GM19238 (cell line): ENCODE results near the gene EXOC6B.
"Not testable (repeated sequence)": the region's sequence is repeated elsewhere in the genome, so short reads cannot be mapped to it uniquely, and the experiment has no call there.

Source experiments
- DNase-seq: peaks from one replicate; pipeline ENCODE4 v3.0.0; 2011; ENCODE audit warnings: low spot score; ENCODE audit not compliant: insufficient read length

EXOC6B gene

DNA sequence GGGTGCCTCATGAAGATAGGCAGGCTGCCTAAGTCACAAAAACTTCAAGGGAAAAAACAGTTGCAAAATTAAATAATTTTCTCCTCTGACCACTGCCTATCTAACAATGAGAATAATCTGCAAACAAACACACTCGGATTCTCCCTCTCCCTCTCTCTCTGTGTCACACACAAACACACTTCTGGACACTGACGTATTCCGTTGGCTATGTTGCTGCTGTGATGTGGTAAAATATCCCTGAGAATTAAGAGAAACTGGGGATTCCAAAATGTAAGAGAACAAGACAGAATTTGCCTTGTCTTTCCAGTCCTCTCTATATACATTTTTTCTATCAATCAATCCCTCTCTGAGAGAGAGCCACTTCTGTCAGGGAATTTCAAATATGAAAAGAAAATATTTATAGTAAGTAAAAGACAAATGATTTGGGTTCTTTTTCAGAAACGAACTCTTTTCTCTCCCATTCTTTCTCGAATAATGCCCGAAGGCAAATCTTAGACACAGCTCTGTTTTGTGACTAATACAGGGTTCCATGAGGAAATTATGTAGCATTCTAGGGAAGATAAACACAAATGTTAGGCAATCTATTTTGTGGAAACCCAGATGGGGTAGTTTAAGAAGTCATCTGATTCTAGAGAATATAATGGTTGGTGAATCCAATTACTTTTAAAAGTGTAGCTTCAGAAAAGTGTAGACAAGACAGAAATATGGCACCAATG lies 367.9 kb downstream of the EXOC6B start:
- no peak for DNase-seq

DNA sequence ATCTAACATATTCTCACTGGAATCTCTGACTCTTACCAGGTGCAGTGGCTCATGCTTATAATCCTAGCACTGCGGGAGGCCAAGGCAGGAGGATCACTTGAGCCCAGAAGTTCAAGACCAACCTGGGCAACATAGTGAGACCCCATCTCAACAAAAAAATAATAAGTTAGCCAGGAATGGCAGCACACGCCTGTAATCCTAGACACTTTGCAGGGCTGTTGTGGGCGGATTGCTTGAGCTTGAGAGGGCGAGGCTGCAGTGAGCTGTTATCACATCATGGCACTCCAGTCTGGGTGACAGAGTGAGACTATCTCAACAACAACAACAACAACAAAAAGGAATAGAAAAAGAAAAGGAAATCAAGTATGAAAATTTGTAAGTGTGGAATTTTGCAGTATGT lies 371.6 kb downstream of the EXOC6B start:
- no peak for DNase-seq

DNA sequence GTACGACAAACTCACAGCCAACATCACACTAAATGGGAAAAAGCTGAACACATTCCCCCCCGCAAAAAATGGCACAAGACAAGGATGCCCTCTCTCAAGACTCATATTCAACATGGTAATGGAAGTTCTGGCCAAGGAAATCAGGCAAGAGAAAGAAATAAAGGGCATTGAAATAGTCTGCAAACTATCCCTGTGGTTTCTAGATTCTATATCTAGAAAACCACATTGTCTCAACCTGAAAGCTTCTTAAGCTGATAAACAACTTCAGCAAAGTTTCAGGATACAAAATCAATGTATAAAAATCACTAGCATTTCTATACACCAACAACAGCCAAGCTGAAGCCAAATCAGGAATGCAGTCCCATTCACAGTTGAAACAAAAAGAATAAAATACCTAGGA lies 383.6 kb downstream of the EXOC6B start:
- DNase-seq: no peak

DNA sequence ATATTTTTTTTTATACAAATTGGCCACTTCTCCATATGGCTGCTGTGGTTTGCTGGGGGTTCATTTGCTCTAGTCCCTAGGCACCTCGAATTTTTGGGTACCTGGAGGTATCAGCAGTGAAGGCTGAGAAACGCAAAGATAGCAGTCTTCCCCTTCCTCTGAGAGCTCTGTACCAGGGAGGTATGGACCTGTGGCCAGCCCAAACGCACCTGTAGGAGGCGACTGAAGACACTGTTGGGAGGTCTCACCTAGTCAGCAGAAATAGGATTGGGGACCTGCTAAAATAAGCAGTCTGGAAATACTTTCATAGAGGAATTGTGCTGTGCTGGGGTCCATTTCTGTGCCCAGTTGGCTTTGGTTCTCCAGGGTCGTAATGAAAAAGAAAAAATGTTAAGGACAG lies 385.9 kb downstream of the EXOC6B start:
- DNase-seq: no peak

DNA sequence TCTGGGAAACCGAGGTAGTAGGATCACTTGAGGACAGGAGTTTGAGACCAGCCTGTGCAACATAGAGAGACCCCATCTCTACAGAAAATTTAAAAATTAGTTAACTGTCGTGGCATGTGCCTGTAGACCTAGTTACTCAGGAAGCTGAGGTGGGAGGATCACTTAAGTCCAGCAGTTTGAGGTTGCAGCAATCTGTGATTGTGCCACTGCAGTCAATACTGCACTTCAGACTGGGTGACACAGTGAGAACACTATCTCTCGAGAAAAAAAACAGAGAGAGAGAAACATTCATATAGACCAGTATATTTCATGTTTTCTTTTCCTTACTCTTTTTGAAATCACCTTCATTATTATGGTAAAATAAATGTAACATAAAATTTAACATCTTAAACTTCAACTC lies 387.5 kb downstream of the EXOC6B start:
- DNase-seq: no peak

DNA sequence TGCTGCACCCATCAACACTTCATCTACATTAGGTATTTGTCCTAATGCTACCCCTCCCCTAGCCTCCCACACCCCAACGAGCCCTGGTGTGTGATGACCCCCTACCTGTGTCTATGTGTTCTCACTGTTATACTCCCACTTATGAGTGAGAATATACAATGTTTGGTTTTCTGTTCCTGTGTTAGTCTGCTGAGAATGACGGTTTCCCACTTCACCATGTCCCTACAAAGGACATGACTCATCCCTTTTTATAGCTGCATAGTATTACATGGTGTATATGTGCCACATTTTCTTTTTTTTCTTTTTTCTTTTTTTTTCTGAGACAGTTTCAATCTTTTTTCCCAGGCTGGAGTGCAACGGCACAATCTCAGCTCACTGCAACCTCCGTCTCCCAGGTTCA lies 394.1 kb downstream of the EXOC6B start:
- DNase-seq: no peak

DNA sequence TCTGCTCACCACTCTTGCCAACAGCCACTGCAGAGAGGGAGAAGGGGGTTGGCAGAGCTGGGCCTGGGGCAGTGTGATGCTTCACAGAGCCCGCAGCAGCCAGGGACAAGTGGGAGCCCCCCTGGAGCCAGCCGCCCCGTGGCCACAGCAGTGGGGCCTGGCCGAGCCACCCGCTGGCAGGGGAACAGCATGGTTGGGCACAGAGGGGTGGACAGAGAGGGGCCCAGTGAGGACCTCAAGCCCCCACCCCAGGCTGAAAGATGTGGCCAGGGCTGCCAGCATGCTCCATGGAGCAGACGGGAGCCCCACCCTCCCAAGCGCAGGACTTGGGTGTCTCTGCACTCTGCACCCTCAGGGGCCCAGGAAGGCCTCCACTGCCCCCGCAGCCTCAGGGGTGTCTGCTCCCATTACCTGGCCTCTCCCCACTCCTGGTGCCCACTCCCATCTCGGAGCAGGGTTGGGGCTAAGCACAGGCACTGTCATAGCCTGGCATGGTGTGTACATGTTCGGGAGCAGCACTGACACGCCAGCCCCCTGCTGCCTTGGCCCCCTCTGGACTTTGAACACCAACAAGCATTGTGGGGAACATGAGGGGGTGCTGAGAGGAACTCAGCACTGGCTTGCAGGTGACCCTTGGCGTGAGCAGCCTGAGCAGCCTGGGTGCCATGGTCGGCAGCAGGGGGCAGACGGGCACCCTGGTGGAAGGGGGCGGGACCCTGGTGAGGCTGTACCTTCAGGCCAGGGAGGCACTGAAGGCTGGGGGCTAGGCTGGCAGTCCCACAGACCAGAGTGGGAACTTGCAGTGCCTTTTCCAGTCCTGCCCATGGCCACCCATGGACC lies 398.6 kb downstream of the EXOC6B start:
- no peak for DNase-seq

DNA sequence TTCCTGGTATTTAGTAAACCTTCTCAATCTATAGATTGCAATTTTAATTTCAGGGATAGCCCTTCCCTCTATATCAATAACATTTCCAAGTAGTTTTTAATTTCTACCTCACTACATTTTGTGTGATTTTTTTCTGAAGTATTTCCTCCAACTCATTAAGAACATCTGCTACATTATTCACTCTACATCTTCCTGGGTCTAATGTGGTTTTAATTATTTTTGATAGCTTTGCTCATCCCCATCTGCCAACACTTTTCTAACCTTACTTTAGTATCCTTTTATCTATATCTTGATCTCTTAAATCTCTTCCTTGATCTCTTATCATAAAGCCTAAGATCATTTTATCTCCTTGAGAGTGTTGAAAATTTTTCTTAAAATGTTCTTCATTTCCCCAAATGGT lies 399.8 kb downstream of the EXOC6B start:
- no peak for DNase-seq

DNA sequence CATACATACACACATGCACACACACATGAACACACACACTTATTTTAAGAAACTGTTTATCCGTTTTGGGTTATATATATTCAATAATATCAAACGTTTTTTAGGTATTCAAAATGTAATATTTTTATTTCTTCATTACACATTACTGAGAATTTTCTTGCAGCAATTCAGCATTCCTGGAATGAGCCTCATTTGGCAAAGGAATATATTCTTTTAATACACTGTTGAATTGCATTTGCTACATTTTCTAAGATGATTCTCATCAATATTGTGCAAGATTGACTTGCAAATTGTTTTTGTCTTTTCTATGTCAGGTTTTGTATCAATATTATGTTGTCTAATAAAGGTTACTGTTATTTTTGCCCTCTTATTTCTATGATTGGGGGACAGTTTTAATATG lies 402.1 kb downstream of the EXOC6B start:
- DNase-seq: no peak

DNA sequence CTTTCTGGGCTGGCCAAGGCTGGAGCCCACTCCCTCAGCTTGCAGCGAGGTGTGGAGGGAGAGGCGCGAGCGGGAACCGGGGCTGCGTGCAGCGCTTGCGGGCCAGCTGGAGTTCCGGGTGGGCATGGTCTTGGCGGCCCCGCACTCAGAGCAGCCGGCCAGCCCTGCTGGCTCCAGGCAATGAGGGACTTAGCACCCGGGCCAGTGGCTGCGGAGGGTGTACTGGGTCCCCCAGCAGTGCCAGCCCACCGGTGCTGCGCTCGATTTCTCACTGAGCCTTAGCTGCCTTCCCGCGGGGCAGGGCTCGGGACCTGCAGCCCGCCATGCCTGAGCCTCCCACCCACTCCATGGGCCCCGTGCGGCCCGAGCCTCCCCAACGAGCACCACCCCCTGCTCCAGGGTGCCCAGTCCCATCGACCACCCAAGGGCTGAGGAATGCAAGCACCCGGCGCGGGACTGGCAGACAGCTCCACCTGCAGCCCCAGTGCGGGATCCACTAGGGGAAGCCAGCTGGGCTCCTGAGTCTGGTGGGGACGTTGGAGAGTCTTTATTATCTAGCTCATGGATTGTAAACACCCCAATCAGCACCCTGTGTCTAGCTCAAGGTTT lies 404.0 kb downstream of the EXOC6B start:
- not testable (repeated sequence) for DNase-seq

DNA sequence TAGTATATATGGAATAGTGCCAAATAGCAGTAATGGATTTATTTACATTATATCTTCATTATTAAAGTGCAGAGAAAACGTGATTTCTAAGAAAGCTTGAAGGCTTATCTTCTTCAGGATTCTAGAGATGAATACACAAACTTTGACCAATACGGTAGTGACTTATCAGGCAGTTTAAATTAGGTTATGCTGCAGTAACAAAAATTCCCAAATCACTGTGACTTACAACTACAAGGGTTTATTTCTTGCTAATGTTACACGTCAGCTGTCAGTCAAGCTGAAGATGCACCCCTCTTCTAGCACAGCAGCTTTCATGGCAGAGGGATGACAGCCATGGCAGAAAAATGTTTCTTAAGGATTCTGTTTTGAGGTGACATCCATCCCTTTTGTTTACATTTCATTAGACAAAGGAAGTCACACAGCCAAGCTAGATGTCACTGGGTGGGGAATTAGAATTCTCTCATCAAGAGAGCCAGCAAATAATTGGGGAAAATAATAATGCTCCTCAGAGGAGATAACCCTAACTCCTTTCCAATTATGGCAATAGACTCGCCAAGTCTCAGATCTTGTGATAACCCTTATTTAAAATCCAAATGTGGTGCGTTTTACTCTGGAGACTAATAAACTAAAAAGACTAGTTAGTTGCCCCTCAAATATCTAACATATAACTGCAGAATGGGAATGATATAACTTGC lies 409.9 kb downstream of the EXOC6B start:
- DNase-seq: no peak

DNA sequence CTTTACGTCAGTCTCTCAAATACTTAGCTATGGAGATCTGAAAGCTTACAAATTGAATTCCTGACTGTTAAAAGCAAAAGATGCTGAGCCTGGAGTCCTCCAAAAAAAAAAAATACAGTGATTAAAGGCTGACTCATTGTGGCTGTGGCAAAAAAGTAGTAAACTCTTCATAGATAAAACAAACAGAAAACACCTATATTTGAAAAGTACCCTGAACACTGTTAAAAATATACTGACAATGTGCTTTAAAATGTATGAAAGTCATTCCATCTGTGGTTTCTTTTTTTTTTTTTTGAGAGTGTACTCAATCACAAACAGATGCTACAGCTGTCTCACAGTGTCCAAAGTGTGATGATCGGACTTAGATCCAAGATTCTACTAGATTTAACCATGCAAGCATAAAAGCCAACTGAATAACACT lies 410.6 kb downstream of the EXOC6B start:
- DNase-seq: no peak

DNA sequence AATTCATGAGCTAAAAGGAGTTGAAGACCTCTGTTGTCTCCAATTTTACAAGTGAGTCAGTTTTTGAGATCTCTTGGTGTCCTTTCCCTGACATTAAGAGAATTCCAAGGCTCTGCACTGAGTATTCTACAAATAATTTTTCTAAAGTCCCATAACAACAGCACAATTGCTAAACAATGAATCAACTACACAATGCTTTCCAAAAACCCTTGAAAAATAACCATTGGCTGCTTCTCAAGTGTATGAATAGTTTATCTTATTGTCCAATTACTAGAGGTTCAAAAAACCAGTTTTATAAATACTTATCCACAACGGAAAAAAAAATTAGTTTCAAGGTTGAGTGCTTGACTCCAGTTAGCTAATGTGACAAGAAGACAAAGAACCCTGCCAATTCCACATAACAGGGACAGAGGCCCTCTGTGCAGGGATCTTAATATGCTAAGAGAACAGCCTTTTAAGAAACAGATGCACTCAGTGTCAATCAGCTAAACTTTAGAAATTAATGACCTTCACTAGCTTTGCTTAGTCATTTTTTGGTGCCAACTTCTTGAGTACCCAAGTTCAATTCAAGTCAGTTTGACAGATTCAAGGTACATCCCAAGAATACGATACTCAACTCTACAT lies 411.6 kb downstream of the EXOC6B start:
- DNase-seq: no peak

DNA sequence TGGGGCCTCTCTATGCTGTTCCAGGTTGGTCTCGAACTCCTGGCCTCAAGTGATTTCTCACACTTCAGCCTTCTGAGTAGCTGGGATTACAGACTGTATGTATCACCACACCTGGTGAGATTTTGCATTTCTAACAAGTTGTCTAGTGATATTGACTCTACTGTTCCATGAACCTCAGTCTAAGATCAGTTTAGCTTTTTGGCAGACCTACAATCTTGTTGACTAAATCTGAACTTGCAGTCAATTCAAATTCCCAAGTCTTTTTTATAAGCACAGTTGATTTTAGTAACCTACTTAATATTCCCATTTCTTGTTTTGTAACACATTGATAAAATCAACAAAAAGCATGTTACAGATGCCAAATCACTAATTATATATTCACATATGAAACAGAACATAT lies 412.1 kb downstream of the EXOC6B start:
- DNase-seq: no peak

DNA sequence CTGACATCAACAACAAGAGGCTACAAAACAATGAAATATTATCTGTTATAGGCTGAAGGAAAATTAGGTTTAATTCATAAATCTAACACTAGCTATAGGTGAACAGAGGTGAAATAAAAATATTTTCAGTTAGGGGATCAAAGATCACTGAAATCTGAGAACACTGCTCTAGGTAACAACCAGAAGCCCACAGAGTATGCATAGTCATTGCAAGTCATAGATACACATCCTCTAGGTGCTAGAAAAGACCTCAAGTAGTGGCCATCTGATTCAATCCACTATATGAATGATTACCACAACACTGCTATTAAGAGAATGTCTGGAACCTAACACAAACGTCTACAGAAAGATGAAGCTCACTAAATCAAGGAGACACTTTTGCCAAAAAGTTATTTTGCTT lies 413.6 kb downstream of the EXOC6B start:
- no peak for DNase-seq

DNA sequence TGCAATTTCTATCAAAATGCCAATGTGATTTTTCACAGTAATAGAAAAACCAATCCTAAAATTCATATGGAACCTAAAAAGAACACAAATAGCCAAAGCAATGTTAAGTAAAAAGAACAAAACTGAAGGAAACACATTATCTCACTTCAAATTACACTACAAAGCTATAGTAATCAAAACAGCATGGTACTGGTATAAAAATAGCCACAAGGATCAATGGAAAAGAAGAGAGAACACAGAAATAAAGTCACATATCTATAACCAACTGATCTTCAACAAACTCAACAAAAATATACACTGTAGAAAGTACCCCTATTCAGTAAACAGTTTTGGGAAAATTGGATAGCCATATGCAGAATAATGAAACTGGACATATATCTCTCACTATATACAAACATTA lies 426.0 kb downstream of the EXOC6B start:
- DNase-seq: no peak

DNA sequence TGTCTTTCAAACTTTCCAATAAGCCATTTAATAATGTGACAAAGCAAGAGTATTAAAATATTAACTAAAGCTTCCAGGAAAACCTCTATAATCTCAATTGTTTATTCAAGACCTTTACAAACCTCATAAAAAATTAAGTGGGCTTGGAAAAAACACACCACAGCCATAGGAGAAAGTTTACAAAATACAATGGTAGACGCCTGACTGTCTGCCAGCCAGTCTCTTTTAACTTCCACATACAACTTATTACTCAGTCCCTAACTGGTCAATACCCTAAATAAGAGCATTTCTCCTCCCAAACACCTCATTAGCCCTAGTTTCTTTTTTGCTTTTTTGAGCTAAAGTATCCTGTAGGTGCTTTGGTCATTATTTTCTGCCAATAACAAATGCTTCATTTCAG lies 430.7 kb downstream of the EXOC6B start:
- DNase-seq: no peak

DNA sequence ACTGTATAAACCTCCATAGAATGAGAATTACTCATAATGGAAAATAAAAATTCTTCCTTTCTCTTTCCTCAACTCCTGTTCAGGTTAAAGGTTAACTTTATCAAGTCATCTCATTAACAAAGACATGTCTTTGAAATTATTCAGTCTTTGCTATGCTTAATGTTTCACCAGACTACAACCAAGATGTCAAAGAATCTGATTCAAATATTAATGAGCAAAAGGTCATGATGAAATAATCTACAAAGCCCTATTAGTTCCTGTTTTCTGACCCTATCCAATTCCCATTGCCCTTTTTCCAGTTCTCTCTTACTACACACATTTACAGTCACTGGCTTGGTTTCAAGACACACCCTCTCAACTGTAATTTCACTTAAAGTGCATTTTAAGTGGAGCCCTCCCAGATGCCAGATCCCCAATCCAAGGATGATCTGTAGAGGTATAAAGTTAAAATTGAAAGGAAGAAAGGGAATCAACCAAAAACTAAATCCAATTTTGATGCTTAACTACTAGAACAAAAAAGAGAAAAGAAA lies 431.2 kb downstream of the EXOC6B start:
- DNase-seq: no peak

DNA sequence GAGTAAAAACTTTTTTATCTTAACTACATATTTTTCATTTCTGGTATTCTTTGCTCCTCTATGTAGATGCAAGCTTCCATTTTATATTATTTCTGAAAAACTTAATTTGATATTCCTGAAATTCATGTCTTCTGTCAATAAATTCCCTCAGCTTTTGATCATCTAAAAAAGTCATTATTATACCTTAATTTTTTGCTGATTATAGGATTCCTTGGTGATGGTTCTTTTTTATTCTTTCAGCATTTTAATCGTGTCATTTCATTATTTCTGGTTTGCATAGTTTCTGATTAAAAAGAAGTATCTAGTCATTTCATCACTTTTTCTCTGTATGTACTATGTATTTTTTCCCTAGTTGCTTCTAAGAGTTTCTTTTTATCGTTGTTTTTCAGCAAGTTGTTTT lies 436.4 kb downstream of the EXOC6B start:
- DNase-seq: no peak

DNA sequence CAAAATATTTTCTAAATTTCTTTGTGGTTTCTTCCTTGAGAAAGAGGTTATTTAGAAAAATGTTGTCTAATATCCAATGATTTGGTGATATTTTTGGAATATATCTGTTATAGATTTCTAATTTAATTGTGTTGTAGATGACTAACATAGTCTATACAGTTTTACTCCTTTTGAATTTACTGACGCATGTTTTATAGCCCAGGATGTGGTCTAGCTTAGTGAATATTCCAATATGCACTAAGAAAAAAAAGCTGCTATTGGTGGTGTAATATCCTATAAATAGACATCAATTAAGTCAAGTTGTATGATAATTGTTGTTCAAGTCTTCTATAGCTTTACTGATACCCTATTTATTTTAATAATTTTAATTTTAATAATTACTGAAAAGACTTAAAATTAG lies 437.6 kb downstream of the EXOC6B start:
- no peak for DNase-seq

DNA sequence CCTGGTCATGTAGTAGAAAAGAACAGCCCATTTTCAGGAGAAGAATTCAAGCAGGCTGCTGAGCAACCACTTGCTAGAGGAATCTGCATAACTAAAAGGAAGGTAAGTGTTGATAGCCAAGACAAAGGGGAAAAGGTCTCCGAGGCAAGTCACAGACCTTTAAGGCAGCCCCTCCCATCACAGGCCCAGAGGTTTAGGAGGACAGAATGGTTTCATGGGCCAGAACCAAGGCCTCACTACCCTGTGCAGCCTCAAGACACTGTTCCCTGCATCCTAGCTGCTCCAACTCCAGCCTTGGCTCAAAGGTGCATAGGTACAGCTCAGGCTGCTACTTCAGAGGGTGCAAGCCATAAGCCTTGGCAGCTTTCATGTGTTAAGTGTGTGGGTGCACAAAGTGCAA lies 439.5 kb downstream of the EXOC6B start:
- DNase-seq: no peak
